HG02970 (cell line): Measurements from ENCODE around the gene RNF223.
"Not testable (repeated sequence)": the region's sequence is repeated elsewhere in the genome, so short reads cannot be mapped to it uniquely, and the experiment has no call there.

ENCODE experiments used
- ATAC-seq: cut with Tn5 transposase; IDR thresholded peaks from one replicate; pipeline ENCODE4 v1.9.1; 2021; ENCODE audit warnings: mild to moderate bottlenecking, moderate library complexity, moderate number of reproducible peaks; ENCODE audit not compliant: unreplicated experiment, low FRiP score

The RNF223 gene

GRCh38 chr1:1062348-1063163, 11.6 kb downstream of the RNF223 start:
- no peak for ATAC-seq

- ATAC-seq, result no peak
Measured at GRCh38 chr1:1061682-1062345, 12.3 kb downstream of the RNF223 start.

GRCh38 chr1:1060281-1061000, 13.7 kb downstream of the RNF223 start:
- no peak for ATAC-seq

DNA sequence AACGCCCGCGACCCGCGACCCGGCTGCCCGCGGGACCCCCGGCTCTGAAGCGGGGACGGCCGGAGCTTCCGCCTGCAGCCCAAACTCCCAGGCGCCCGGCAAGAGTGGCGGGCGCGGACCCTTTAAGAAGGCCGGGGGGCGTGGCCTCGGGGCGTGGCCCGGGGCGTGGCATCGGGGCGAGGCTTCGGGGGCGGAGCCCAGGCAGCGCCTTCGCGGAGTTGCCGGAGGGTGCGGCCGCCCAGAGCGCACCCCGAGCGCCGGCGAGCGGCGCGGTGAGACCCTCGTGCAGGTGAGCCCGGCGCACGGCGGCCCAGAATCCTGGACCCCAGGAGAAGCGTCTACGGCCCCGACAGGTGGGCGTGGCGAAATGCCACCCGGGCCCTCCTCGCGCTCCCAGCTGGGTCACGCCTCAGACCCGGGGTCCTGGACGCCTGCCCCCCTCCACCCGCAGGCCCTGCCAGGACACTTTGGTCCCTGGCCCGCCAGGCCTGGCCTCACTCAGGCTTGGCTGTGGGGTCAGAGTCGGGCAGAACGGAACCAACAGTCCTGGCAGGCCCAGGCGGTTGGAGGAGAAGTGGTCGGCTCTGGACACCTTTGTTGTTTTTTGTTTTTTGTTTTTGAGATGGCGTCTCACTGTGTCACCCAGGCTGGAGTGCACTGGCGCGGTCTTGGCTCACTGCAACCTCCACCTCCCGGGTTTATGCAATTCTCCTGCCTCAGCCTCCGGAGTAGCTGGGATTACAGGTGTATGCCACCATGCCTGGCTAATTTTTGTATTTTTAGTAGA, 14.4 kb downstream of the RNF223 start:
- ATAC-seq, result peak; percentile 59

DNA sequence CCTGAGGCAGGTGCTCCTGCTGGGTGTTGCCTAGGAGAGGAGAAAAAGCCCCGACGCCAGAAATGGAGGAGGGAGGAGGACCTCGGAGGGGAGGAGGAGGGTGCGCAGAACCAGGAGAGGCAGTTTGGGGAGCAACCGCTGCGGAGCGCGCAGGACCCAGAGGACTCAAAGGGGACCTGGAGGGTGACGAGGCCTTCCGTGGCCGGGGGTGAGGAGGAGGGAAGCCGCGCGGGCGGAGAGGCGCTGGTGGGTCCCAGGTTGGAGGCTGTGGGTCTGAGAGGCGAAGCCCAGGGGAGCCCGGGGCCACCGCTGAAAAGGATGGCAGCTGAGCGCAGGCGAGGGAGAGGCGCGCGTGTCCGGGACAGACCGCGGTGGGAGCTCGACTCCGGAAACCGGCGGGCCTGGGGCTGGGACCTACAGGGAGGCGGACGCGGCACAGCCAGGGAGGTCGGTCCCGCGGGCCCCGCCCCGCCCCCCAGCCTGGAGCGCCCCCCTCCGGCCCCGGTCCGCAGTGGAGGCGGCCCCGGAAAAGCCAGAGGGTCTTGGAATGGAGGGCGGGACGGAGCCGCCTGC, 15.1 kb downstream of the RNF223 start:
- peak; percentile 37 for ATAC-seq

GRCh38 chr1:1058088-1058905, 15.8 kb downstream of the RNF223 start:
- ATAC-seq, result no peak

DNA sequence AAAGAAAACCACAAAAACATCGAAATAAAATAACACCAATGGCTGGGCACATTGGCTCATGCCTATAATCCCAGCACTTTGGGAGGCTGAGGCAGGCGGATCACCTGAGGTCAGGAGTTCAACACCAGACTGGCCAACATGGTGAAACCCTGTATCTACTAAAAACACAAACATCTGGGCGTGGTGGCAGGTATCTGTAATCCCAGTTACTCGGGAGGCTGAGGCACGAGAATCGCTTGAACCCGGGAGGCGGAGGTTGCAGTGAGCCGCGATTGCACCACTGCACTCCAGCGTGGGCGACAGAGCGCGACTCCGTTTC, 16.4 kb downstream of the RNF223 start:
- ATAC-seq, result not testable (repeated sequence)

- ATAC-seq, result no peak
Measured at GRCh38 chr1:1055841-1056736, 18.0 kb downstream of the RNF223 start.

DNA sequence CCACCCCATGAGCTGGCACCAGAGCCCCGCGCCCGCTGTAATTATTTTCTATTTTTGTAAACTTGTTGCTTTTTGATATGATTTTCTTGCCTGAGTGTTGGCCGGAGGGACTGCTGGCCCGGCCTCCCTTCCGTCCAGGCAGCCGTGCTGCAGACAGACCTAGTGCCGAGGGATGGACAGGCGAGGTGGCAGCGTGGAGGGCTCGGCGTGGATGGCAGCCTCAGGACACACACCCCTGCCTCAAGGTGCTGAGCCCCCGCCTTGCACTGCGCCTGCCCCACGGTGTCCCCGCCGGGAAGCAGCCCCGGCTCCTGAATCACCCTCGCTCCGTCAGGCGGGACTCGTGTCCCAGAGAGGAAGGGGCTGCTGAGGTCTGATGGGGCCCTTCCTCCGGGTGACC, 19.1 kb downstream of the RNF223 start:
- ATAC-seq, result no peak

- ATAC-seq, result no peak
Measured at GRCh38 chr1:1054099-1054700, 19.9 kb downstream of the RNF223 start.

DNA sequence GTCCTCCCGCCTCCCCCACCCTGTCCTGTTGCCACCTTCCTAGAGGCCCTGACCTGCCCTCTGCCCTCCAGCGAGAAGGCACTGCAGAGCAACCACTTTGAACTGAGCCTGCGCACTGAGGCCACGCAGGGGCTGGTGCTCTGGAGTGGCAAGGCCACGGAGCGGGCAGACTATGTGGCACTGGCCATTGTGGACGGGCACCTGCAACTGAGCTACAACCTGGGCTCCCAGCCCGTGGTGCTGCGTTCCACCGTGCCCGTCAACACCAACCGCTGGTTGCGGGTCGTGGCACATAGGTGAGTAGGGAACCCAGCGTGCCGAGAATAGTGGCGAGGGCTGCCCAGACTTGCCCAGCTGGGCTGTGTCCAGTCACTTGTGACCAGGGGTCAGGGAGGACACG, 20.4 kb downstream of the RNF223 start:
- ATAC-seq, result no peak

GRCh38 chr1:1053022-1053421, 21.1 kb downstream of the RNF223 start:
- no peak for ATAC-seq

- no peak for ATAC-seq
Measured at GRCh38 chr1:1052003-1052840, 21.9 kb downstream of the RNF223 start.

- no peak for ATAC-seq
Measured at GRCh38 chr1:1051127-1051810, 22.8 kb downstream of the RNF223 start.

GRCh38 chr1:1050577-1051052, 23.5 kb downstream of the RNF223 start:
- no peak for ATAC-seq

DNA sequence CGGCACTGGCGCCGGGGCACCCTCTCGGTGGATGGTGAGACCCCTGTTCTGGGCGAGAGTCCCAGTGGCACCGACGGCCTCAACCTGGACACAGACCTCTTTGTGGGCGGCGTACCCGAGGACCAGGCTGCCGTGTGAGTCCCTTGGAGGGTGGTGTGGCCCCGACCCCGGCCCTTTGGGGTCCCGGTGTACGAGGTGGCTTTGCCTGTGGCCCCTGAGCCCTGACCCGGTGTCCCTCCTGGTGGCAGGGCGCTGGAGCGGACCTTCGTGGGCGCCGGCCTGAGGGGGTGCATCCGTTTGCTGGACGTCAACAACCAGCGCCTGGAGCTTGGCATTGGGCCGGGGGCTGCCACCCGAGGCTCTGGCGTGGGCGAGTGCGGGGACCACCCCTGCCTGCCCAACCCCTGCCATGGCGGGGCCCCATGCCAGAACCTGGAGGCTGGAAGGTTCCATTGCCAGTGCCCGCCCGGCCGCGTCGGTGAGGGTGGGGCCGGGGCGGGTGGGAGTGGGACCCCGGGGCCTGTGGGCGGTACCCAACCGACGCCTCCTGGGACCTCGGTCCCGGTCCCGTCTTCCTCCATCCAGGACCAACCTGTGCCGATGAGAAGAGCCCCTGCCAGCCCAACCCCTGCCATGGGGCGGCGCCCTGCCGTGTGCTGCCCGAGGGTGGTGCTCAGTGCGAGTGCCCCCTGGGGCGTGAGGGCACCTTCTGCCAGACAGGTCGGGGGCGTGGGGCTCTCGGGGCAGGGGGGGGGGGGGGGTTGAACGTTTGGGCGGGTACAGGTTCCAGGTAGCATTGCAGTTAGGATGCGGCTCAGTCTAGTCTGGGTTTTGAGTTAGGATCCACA, 24.6 kb downstream of the RNF223 start:
- no peak for ATAC-seq
